ENCODE results near the gene ETS1.

ETS1 gene

GRCh38 chr11:128501632-128502549, 85.5 kb downstream of the ETS1 start:
- DNase-seq (ENCODE audit: low read depth in 2 of 3, low spot score in 1 of 3): no peak

GRCh38 chr11:128501008-128501407, 86.3 kb downstream of the ETS1 start:
- DNase-seq (ENCODE audit: low read depth in 2 of 3, low spot score in 1 of 3): no peak

- DNase-seq (ENCODE audit: low read depth in 2 of 3, low spot score in 1 of 3): no peak
Observed at GRCh38 chr11:128500493-128500892, 86.9 kb downstream of the ETS1 start.

GRCh38 chr11:128499613-128500253, 87.6 kb downstream of the ETS1 start:
- no peak for DNase-seq (ENCODE audit: low read depth in 2 of 3, low spot score in 1 of 3)

GRCh38 chr11:128498721-128499245, 88.6 kb downstream of the ETS1 start:
- DNase-seq (ENCODE audit: low read depth in 2 of 3, low spot score in 1 of 3): no peak

GRCh38 chr11:128497776-128498095, 89.6 kb downstream of the ETS1 start:
- DNase-seq (ENCODE audit: low read depth in 2 of 3, low spot score in 1 of 3): no peak

GRCh38 chr11:128497061-128497775, 90.1 kb downstream of the ETS1 start:
- no peak for DNase-seq (ENCODE audit: low read depth in 2 of 3, low spot score in 1 of 3)

- DNase-seq (ENCODE audit: low read depth in 2 of 3, low spot score in 1 of 3): no peak
Observed at GRCh38 chr11:128496692-128497060, 90.7 kb downstream of the ETS1 start.

- DNase-seq (ENCODE audit: low read depth in 2 of 3, low spot score in 1 of 3): no peak
Observed at GRCh38 chr11:128496249-128496648, 91.1 kb downstream of the ETS1 start.

GRCh38 chr11:128494418-128495332, 92.7 kb downstream of the ETS1 start:
- no peak for DNase-seq (ENCODE audit: low read depth in 2 of 3, low spot score in 1 of 3)

GRCh38 chr11:128493570-128493965, 93.8 kb downstream of the ETS1 start:
- DNase-seq (ENCODE audit: low read depth in 2 of 3, low spot score in 1 of 3): no peak

- no peak for DNase-seq (ENCODE audit: low read depth in 2 of 3, low spot score in 1 of 3)
Observed at GRCh38 chr11:128492903-128493569, 94.3 kb downstream of the ETS1 start.

GRCh38 chr11:128492461-128492860, 94.9 kb downstream of the ETS1 start:
- no peak for DNase-seq (ENCODE audit: low read depth in 2 of 3, low spot score in 1 of 3)

GRCh38 chr11:128491195-128491936, 96.0 kb downstream of the ETS1 start:
- no peak for DNase-seq (ENCODE audit: low read depth in 2 of 3, low spot score in 1 of 3)

- DNase-seq (ENCODE audit: low read depth in 2 of 3, low spot score in 1 of 3): no peak
Observed at GRCh38 chr11:128490092-128490491, 97.3 kb downstream of the ETS1 start.

GRCh38 chr11:128488471-128488870, 98.9 kb downstream of the ETS1 start:
- DNase-seq (ENCODE audit: low read depth in 2 of 3, low spot score in 1 of 3): no peak

- no peak for DNase-seq (ENCODE audit: low read depth in 2 of 3, low spot score in 1 of 3)
Observed at GRCh38 chr11:128487978-128488377, 99.4 kb downstream of the ETS1 start.

GRCh38 chr11:128484172-128484571, 103.2 kb downstream of the ETS1 start:
- DNase-seq (ENCODE audit: low read depth in 2 of 3, low spot score in 1 of 3): no peak

GRCh38 chr11:128483211-128483788, 104.1 kb downstream of the ETS1 start:
- no peak for DNase-seq (ENCODE audit: low read depth in 2 of 3, low spot score in 1 of 3)
